ENCODE data around the gene TNNT2.

GRCh38 chr1:201350884-201351283 is 26.6 kb downstream of the TNNT2 start:
- TF ChIP-seq YY1 (IDR thresholded peaks at IDR 0.05; ENCODE audit: low read depth), result no peak
- no peak for TF ChIP-seq RAD21 (IDR thresholded peaks at IDR 0.05; ENCODE audit: low read depth)
- no peak for TF ChIP-seq EP300 (IDR thresholded peaks at IDR 0.05; ENCODE audit: borderline replicate concordance)
- no peak for TF ChIP-seq TAF1 (IDR thresholded peaks at IDR 0.05; ENCODE audit: low read depth)
- no peak for TF ChIP-seq FOXM1 (IDR thresholded peaks at IDR 0.05; ENCODE audit: borderline replicate concordance, low read depth)
- no peak for TF ChIP-seq USF1 (IDR thresholded peaks at IDR 0.05)
